DMS53 treated with DMSO at 0.1 percent for 48 hours (cell line): ENCODE data around the gene FGF11.

Experiments
- DNase-seq: peaks from one replicate; lab custom pipeline; 2025; ENCODE audit not compliant: unreplicated experiment; lab: John Stamatoyannopoulos, UW

FGF11 gene

GRCh38 chr17:7408252-7408727 is 31.0 kb upstream of the FGF11 start:
- DNase-seq = no peak

- no peak for DNase-seq
Measured at GRCh38 chr17:7408863-7409262, 30.4 kb upstream of the FGF11 start.

GRCh38 chr17:7409716-7410115 is 29.6 kb upstream of the FGF11 start:
- DNase-seq = no peak

GRCh38 chr17:7410634-7411426 is 28.5 kb upstream of the FGF11 start:
- no peak for DNase-seq

GRCh38 chr17:7411427-7411750 is 27.9 kb upstream of the FGF11 start:
- no peak for DNase-seq

- no peak for DNase-seq
Measured at GRCh38 chr17:7413346-7413985, 25.8 kb upstream of the FGF11 start.

GRCh38 chr17:7414837-7415236 is 24.5 kb upstream of the FGF11 start:
- no peak for DNase-seq

GRCh38 chr17:7415784-7416183 is 23.5 kb upstream of the FGF11 start:
- DNase-seq = no peak

GRCh38 chr17:7416323-7416722 is 23.0 kb upstream of the FGF11 start:
- DNase-seq = no peak

GRCh38 chr17:7417056-7417655 is 22.2 kb upstream of the FGF11 start:
- DNase-seq = no peak

- no peak for DNase-seq
Measured at GRCh38 chr17:7418472-7419152, 20.7 kb upstream of the FGF11 start.

GRCh38 chr17:7419819-7420610 is 19.3 kb upstream of the FGF11 start, which contains the start of gene SPEM1:
Gene SPEM1 (plus strand): TSS chr17:7420324. CDS start chr17:7420385, 61 bp downstream.
- DNase-seq = no peak

- DNase-seq = no peak
Measured at GRCh38 chr17:7421186-7421585, 18.1 kb upstream of the FGF11 start.

- no peak for DNase-seq
Measured at GRCh38 chr17:7423679-7424078, 15.6 kb upstream of the FGF11 start.

- DNase-seq = no peak
Measured at GRCh38 chr17:7425316-7425715, 14.0 kb upstream of the FGF11 start, which contains the start of gene SPEM2. Gene SPEM2 (plus strand): TSS chr17:7425616. CDS start chr17:7425689, 73 bp downstream.

GRCh38 chr17:7425756-7426155 is 13.6 kb upstream of the FGF11 start:
- DNase-seq = no peak

- DNase-seq = no peak
Measured at GRCh38 chr17:7426203-7426863, 13.0 kb upstream of the FGF11 start.

- no peak for DNase-seq
Measured at GRCh38 chr17:7426896-7427489, 12.3 kb upstream of the FGF11 start.

GRCh38 chr17:7427549-7427948 is 11.8 kb upstream of the FGF11 start:
- DNase-seq = no peak

GRCh38 chr17:7428557-7428956 is 10.8 kb upstream of the FGF11 start, which contains the start of gene SPEM3:
Gene SPEM3 (plus strand): TSS chr17:7428857. CDS start chr17:7428903, 46 bp downstream.
- no peak for DNase-seq
